Transverse colon (tissue), 4 donors: ENCODE measurements around the gene FAF2. TPM values are rescaled to one million over a fixed set of nuclear protein-coding genes. Genes with fewer than 3 reads are reported as not detected.
"Not testable (repeated sequence)": the region's sequence is repeated elsewhere in the genome, so short reads cannot be mapped to it uniquely, and the experiment has no call there.

ENCODE experiments used
- DNase-seq: peaks from one replicate; pipeline ENCODE4 v3.0.0-alpha.2; 2019
- H3K27ac ChIP-seq, 4 donors: fragments of 200-600 bp; sonication (generic); 2 replicates each; pipeline ENCODE4 v1.5.1; 2016 to 2018; ENCODE audit warnings: inconsistent platforms in 4 of 4
- H3K27me3 ChIP-seq: fragments of 200-600 bp; sonication (generic); 2 replicates; pipeline ENCODE4 v1.5.1; 2017; ENCODE audit warnings: inconsistent platforms
- H3K36me3 ChIP-seq, 4 donors: fragments of 200-600 bp; sonication (generic); 2 replicates each; pipeline ENCODE4 v1.5.1; 2017 to 2019; ENCODE audit warnings: inconsistent platforms in 4 of 4
- H3K4me1 ChIP-seq, 4 donors: fragments of 200-600 bp; sonication (generic); 2 replicates each; pipeline ENCODE4 v1.5.1; 2017 to 2020; ENCODE audit warnings: inconsistent platforms in 4 of 4
- H3K4me3 ChIP-seq, 4 donors: fragments of 200-600 bp; sonication (generic); 1 replicate in 1 of 4; 2 replicates in 3 of 4; pipeline versions ENCODE4 v1.5.1 to v1.6.1; 2017 to 2019; ENCODE audit warnings: inconsistent platforms in 4 of 4
- H3K9me3 ChIP-seq, 2 donors: fragments of 200-600 bp; sonication (generic); 2 replicates each; pipeline ENCODE4 v1.5.1; 2017 to 2019; ENCODE audit warnings: inconsistent platforms in 2 of 2
- CTCF ChIP-seq, 5 experiments: fragments of 200-600 bp in 3 of 5; fragments of 450-650 bp in 2 of 5; sonication (generic) in 3 of 5; IDR thresholded peaks; 1 replicate in 2 of 5; 2 replicates in 3 of 5; pipeline ENCODE4 v1.5.1; 2016 to 2017; ENCODE audit warnings: antibody characterized with exemption in 5 of 5, inconsistent platforms in 3 of 5, mild to moderate bottlenecking in 2 of 5, moderate library complexity in 1 of 5
- EP300 ChIP-seq: sonication (generic); formaldehyde crosslinking; IDR thresholded peaks from one replicate; pipeline ENCODE4 v1.6.1; 2017; ENCODE audit warnings: antibody characterized with exemption, low read depth
- POLR2A ChIP-seq: fragments of 450-650 bp; IDR thresholded peaks from one replicate; pipeline ENCODE4 v1.6.1; 2016; ENCODE audit warnings: antibody characterized with exemption, mild to moderate bottlenecking, moderate library complexity
- POLR2AphosphoS5 ChIP-seq, 3 donors: sonication (generic); formaldehyde crosslinking; IDR thresholded peaks; one replicate each; pipeline ENCODE4 v1.6.1; 2016; ENCODE audit warnings: antibody characterized with exemption in 3 of 3
- WGBS, 2 donors: methylation state at CpG; one replicate each; pipeline ENCODE4 v1.1.5; 2018; ENCODE audit warnings: low coverage in 1 of 2; 5-methylcytosine and 5-hydroxymethylcytosine counted together
- in situ Hi-C, 4 donors: fragments of 200-750 bp; cut with MboI; loops; one replicate each; pipeline versions ENCODE4 v1.15.0 to v1.15.1; 2017; ENCODE audit warnings: low sequenced_read_pairs in 3 of 4, low pct_ligation_motif_present in 1 of 4, low pct_unique_long_range_greater_than_20kb in 1 of 4
- intact Hi-C: fragments of 100-400 bp; cut with DNase I; formaldehyde crosslinking; loops from one replicate; pipeline ENCODE4 v1.15.1; 2023; ENCODE audit warnings: low total_unique reads
- total RNA-seq, 4 donors: library from RNA; depleted of rRNA; stranded (reverse); fragments of >200 nt; gene quantifications; one replicate each; pipeline ENCODE4 v1.1.0, GENCODE V29; 2016

The FAF2 gene
- total RNA-seq, 4 donors from 2014 or later = 3.8 to 32.4 (median 26.5) TPM

GRCh38 chr5:176549871-176550270 lies 101.7 kb downstream of the FAF2 start:
- Histone ChIP-seq H3K27ac (peak overlapping the region; percentile 85 to 97 (median 96)), H3K36me3 (no peaks in the 10 kb centered on the region), H3K4me1 (peaks cover 7 to 54% (median 50%) of the 10 kb centered on the region in 4 donors), H3K27me3 (no peaks in the 10 kb centered on the region), H3K4me3 (peak overlapping the region in 2 of 4 donors; percentile 19 to 34), H3K9me3 (no peaks in the 10 kb centered on the region)
- WGBS, 2 donors = 91% methylated on average over 7 of the region's 7 CpGs; no CpG with 5 or more reads in 1 of the 2 donors
- DNase-seq = no peak
- in situ Hi-C loops (no loop called here), intact Hi-C loops (no loop called here)
- TF ChIP-seq EP300 = no peak
- TF ChIP-seq POLR2AphosphoS5 (IDR thresholded peaks at IDR 0.05) = no peak
- TF ChIP-seq CTCF (IDR thresholded peaks at IDR 0.05) = no peak
- no peak for TF ChIP-seq POLR2A

GRCh38 chr5:176550275-176550831 lies 102.2 kb downstream of the FAF2 start:
- peaks cover 7 to 49% (median 45%) of the 10 kb centered on the region in 4 donors for H3K4me1 ChIP-seq
- WGBS, 2 donors = 60 to 71% methylated on average over 1 to 16 of the region's 16 CpGs
- peak overlapping the region in 1 of 4 donors; percentile 34 for H3K4me3 ChIP-seq
- in situ Hi-C loops (no loop called here), intact Hi-C loops (no loop called here)
- H3K36me3 ChIP-seq = no peaks in the 10 kb centered on the region
- H3K27ac ChIP-seq = peak overlapping the region in 3 of 4 donors; percentile 96 to 97 (median 97)
- no peaks in the 10 kb centered on the region for H3K27me3 ChIP-seq
- no peak for TF ChIP-seq EP300
- TF ChIP-seq POLR2AphosphoS5 (IDR thresholded peaks at IDR 0.05) = no peak
- TF ChIP-seq CTCF (IDR thresholded peaks at IDR 0.05) = no peak
- no peak for TF ChIP-seq POLR2A
- DNase-seq = no peak
- no peaks in the 10 kb centered on the region for H3K9me3 ChIP-seq

- H3K27ac ChIP-seq, H3K27me3 ChIP-seq, H3K9me3 ChIP-seq, H3K36me3 ChIP-seq, in situ Hi-C loops, intact Hi-C loops, DNase-seq: not testable (repeated sequence)
- Histone ChIP-seq H3K4me3 (peak overlapping the region in 1 of 4 donors; percentile 34), H3K4me1 (peaks cover 7 to 47% (median 41%) of the 10 kb centered on the region in 4 donors)
- 83 to 86% methylated on average over 4 to 11 of the region's 11 CpGs for WGBS, 2 donors
These were observed 102.8 kb downstream of the FAF2 start for GRCh38 chr5:176550937-176551336.

GRCh38 chr5:176552332-176552869 lies 104.2 kb downstream of the FAF2 start:
- TF ChIP-seq CTCF (IDR thresholded peaks at IDR 0.05) = no peak
- no peak for TF ChIP-seq POLR2A
- TF ChIP-seq EP300 = no peak
- TF ChIP-seq POLR2AphosphoS5 (IDR thresholded peaks at IDR 0.05) = no peak
- Histone ChIP-seq H3K36me3 (no peaks in the 10 kb centered on the region), H3K4me1 (peaks cover 7 to 38% (median 28%) of the 10 kb centered on the region in 4 donors), H3K9me3 (no peaks in the 10 kb centered on the region), H3K27me3 (no peaks in the 10 kb centered on the region), H3K4me3 (no peak overlapping the region), H3K27ac (peak overlapping the region in 2 of 4 donors; percentile 15 to 37)
- in situ Hi-C loops = no loop called here
- no peak for DNase-seq
- WGBS, 2 donors = 86% methylated on average over 11 of the region's 11 CpGs; no CpG with 5 or more reads in 1 of the 2 donors
- intact Hi-C loops = no loop called here
